ENCODE data around the gene SNX15. TPM values are rescaled to one million over a fixed set of nuclear protein-coding genes. Genes with fewer than 3 reads are reported as not detected.
"Not testable (repeated sequence)": the region's sequence is repeated elsewhere in the genome, so short reads cannot be mapped to it uniquely, and the experiment has no call there.

The SNX15 gene
- total RNA-seq, 4 donors from 2014 or later = 9.8 to 18.6 (median 13.9) TPM

DNA sequence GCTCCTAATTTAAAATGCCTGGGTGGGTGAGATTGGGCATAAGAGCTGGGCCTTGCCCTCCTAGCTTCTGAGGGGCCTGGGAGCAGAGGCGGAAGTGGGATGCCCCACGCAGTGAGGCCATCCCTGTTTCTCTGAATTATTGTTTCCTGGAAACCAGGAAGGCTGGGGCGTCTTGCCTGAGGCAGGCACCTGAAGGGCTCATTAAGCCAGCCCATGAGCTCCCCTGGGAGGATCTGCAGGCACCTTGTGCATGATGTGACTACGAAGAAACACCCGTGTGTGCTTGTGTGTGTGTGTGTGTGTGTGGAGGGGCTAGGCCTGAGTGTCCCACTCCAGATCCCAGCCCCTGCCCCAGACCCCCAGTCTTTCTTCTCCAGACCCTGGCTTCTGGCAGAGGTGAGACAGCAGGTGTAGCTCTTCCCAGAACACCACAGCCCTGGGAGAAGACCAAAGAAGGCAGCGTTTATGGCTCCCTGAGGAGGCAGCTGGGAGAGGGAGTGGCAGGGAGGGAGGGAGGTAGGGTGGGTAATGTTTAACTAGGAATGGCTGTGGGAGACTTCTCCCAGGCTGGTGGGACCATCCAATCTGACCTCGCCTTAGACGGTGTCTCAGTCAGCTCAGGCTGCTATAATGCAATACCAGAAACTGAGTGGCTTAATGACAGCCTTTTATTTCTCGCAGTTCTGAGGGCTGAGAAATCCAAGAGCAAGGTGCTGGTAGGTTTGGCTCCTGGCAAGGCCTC is 28.4 kb upstream of the SNX15 start:
- no peaks in the 10 kb centered on the region for H3K9me3 ChIP-seq
- intact Hi-C loops (cut with DNase I) = no loop called here

DNA sequence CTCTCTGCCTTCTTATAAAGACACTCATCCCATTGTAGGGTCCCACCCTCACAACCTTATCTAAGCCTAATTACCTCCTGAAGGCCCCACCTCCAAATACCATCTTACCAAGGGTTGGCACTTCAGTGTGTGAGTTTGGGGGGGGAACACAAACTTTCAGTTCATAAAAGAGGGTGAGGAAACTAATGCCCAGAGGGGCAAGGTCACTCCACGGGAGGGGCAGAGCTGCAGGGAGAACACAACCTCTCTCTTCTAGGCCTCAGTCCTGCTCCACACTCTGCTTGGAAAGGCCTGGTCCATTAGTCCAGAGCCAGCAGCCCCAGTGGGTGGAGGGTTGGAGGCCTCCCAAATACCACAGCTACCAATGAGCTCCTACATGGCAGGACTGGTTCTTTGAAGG is 27.8 kb upstream of the SNX15 start:
- intact Hi-C loops (cut with DNase I) = no loop called here
- no peak overlapping the region for H3K27ac ChIP-seq
- peaks cover 0 to 21% (median 0%) of the 10 kb centered on the region in 3 donors for H3K4me1 ChIP-seq
- H3K9me3 ChIP-seq = no peaks in the 10 kb centered on the region
- no peak overlapping the region for H3K4me3 ChIP-seq
- TF ChIP-seq, protein P1, sequence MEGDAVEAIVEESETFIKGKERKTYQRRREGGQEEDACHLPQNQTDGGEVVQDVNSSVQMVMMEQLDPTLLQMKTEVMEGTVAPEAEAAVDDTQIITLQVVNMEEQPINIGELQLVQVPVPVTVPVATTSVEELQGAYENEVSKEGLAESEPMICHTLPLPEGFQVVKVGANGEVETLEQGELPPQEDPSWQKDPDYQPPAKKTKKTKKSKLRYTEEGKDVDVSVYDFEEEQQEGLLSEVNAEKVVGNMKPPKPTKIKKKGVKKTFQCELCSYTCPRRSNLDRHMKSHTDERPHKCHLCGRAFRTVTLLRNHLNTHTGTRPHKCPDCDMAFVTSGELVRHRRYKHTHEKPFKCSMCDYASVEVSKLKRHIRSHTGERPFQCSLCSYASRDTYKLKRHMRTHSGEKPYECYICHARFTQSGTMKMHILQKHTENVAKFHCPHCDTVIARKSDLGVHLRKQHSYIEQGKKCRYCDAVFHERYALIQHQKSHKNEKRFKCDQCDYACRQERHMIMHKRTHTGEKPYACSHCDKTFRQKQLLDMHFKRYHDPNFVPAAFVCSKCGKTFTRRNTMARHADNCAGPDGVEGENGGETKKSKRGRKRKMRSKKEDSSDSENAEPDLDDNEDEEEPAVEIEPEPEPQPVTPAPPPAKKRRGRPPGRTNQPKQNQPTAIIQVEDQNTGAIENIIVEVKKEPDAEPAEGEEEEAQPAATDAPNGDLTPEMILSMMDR (IDR thresholded peaks at IDR 0.05) = no peak
- TF ChIP-seq POLR2A (IDR thresholded peaks at IDR 0.05) = no peak
- 100% methylated on average over 1 of the region's 1 CpG; no CpG with 5 or more reads in 1 of the 2 donors for WGBS, 2 donors
- no peak for DNase-seq
- H3K36me3 ChIP-seq = no peaks in the 10 kb centered on the region
- no peaks in the 10 kb centered on the region for H3K27me3 ChIP-seq

More for the DNA sequence above, 28.4 kb upstream of the SNX15 start:
- H3K4me3 ChIP-seq = no peak overlapping the region
- H3K27ac ChIP-seq = no peak overlapping the region
- no peak for DNase-seq
- no peaks in the 10 kb centered on the region for H3K27me3 ChIP-seq
- 74 to 80% methylated on average over 6 to 7 of the region's 9 CpGs for WGBS, 2 donors
- peaks cover 0 to 21% (median 0%) of the 10 kb centered on the region in 3 donors for H3K4me1 ChIP-seq
- no peaks in the 10 kb centered on the region for H3K36me3 ChIP-seq
- TF ChIP-seq POLR2A (IDR thresholded peaks at IDR 0.05) = no peak
- TF ChIP-seq, protein P1 (IDR thresholded peaks at IDR 0.05) = no peak

DNA sequence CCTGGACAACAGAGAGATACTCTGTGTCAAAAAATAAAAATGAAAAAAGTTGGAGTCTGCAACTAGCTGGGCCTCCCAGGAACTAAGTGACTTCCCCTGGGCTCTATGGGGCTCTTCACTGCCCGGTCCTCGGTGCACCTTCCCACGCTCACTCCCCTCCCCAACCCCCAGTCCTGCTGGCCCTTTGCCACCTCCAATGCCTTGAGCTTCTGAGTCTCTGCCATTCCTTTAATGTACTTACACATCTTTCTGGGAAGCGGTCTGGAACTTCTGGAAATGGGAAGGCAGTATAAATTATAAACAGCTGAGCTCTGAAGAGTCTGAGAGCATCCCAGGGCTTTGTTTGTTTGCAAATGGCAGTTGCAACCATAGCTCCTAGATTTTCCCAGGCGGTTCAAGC is 24.5 kb upstream of the SNX15 start:
- Histone ChIP-seq H3K9me3 (no peaks in the 10 kb centered on the region), H3K36me3 (no peaks in the 10 kb centered on the region), H3K27me3 (no peaks in the 10 kb centered on the region), H3K4me3 (no peak overlapping the region), H3K4me1 (peaks cover 0 to 8% (median 0%) of the 10 kb centered on the region in 3 donors), H3K27ac (no peak overlapping the region)
- intact Hi-C loops (cut with DNase I) = no loop called here
- DNase-seq = no peak
- 72 to 77% methylated on average over 4 to 5 of the region's 5 CpGs for whole genome bisulfite sequencing, 2 donors
- no peak for TF ChIP-seq POLR2A (IDR thresholded peaks at IDR 0.05)
- TF ChIP-seq, protein P1 (IDR thresholded peaks at IDR 0.05) = no peak

DNA sequence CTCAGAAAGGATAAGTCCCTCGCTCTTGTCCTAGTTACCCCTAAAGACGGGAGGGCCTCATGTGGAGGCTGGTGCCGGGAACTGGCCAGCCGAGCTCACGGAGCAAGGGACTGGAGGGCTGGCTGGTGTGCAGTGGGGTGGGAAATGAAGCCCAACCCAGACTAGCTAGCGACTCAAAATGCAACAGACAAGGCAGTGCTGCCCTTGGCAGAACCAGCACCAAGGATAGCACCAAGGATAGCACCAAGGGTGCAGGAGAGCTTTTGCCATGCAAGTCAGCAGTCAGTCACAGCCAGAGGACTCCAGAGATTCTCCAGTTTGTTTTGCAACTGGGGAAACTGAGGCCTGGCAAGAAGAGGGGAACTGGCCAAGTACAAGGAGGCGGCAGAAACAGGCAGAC is 24.0 kb upstream of the SNX15 start:
- H3K27ac ChIP-seq = no peak overlapping the region
- intact Hi-C loops (cut with DNase I) = no loop called here

DNA sequence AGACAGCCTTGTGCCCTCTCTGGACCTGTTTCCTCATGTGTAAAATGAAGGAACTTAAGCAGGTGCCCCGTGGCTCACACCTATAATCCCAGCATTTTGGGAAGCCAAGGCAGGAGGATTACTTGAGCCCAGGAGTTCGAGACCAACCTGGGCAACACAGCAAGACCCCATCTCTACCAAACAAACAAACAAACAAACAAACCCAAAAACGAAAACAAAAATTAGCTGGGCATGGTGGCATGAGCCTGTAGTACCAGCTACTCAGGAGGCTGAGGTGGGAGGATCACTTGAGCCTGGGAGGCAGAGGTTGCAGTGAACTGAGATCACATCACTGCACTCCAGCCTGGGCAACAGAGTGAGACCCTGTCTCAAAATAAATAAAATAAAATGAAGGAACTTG is 23.3 kb upstream of the SNX15 start:
- WGBS, 2 donors = 60 to 71% methylated on average over 2 to 3 of the region's 3 CpGs

More for the DNA sequence above, 24.0 kb upstream of the SNX15 start:
- no peak for DNase-seq
- no peaks in the 10 kb centered on the region for H3K27me3 ChIP-seq
- WGBS, 2 donors = 73 to 100% methylated on average over 1 to 7 of the region's 7 CpGs
- no peaks in the 10 kb centered on the region for H3K36me3 ChIP-seq
- peaks cover 0 to 8% (median 0%) of the 10 kb centered on the region in 3 donors for H3K4me1 ChIP-seq
- H3K9me3 ChIP-seq = no peaks in the 10 kb centered on the region
- TF ChIP-seq, protein P1 (IDR thresholded peaks at IDR 0.05) = no peak
- no peak for TF ChIP-seq POLR2A (IDR thresholded peaks at IDR 0.05)
- no peak overlapping the region for H3K4me3 ChIP-seq

More for the DNA sequence above, 23.3 kb upstream of the SNX15 start:
- H3K4me3 ChIP-seq; H3K4me1 ChIP-seq; intact Hi-C loops (cut with DNase I); DNase-seq; H3K9me3 ChIP-seq; H3K27ac ChIP-seq; H3K27me3 ChIP-seq; H3K36me3 ChIP-seq: not testable (repeated sequence)
